MM.1S (cell line): ENCODE measurements around the gene ZBTB7C.

Experiments
- EZH2 ChIP-seq: fragments of 300-600 bp; sonication (generic); optimal IDR thresholded peaks from 2 replicates; pipeline ENCODE3; 2017; ENCODE audit warnings: low read depth, mild to moderate bottlenecking, antibody characterized with exemption, low read length, mixed read lengths
- EZH2phosphoT487 ChIP-seq: fragments of 300-600 bp; sonication (generic); IDR thresholded peaks from 2 replicates; pipeline ENCODE4 v1.6.1; 2018; ENCODE audit warnings: antibody characterized with exemption, low read length
- TF ChIP-seq, protein P1 (sequence below): fragments of 300-600 bp; sonication (generic); IDR thresholded peaks from 2 replicates; pipeline ENCODE4 v1.5.1; 2016; ENCODE audit warnings: antibody characterized with exemption, low read length, mixed read lengths

DNA sequence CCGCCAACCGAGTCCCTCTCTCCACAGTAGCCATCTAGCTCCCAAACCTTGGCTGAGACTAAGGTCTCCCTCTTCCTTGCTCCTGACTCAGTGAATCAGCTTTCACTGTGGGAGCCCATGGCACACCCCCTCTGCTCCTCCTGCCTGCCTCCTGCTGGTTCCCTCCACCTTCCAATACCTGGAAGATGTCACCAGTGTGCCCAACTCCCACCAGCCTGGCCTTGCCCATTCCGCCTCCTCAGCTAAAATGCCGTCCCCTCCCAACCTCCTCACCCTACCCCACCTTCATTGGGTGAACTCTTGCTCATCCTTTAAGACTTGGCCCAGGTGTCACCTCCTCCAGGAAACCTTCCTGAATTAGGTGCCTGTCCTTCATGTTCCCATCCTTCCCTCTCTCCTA, 348.8 kb downstream of the ZBTB7C start:
- TF ChIP-seq, protein P1, sequence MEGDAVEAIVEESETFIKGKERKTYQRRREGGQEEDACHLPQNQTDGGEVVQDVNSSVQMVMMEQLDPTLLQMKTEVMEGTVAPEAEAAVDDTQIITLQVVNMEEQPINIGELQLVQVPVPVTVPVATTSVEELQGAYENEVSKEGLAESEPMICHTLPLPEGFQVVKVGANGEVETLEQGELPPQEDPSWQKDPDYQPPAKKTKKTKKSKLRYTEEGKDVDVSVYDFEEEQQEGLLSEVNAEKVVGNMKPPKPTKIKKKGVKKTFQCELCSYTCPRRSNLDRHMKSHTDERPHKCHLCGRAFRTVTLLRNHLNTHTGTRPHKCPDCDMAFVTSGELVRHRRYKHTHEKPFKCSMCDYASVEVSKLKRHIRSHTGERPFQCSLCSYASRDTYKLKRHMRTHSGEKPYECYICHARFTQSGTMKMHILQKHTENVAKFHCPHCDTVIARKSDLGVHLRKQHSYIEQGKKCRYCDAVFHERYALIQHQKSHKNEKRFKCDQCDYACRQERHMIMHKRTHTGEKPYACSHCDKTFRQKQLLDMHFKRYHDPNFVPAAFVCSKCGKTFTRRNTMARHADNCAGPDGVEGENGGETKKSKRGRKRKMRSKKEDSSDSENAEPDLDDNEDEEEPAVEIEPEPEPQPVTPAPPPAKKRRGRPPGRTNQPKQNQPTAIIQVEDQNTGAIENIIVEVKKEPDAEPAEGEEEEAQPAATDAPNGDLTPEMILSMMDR = no peak
- no peak for TF ChIP-seq EZH2phosphoT487
- no peak for TF ChIP-seq EZH2
